SK-N-SH (cell line): ENCODE measurements around the gene PIGB. TPM values are rescaled to one million over a fixed set of nuclear protein-coding genes. Genes with fewer than 3 reads are reported as not detected.

Source experiments
- CTCF ChIA-PET: fragments of 300-600, 350-600 bp; formaldehyde crosslinking; extraction: SDS; loops from one replicate; lab custom pipeline; 2021; lab: Yijun Ruan, JAX
- POLR2A ChIA-PET: fragments of 350-600 bp; sonication (Branson Sonifier 250); formaldehyde crosslinking; extraction: SDS; loops from one replicate; lab custom pipeline; 2020; ENCODE audit warnings: antibody characterized with exemption, inconsistent platforms; lab: Yijun Ruan, JAX
- DNase-seq: peaks from one replicate; pipeline ENCODE4 v3.0.0; 2012
- H2AFZ ChIP-seq: fragments of 200-600 bp; sonication (generic); 2 replicates; pipeline ENCODE4 v1.8.1; 2016; ENCODE audit warnings: antibody characterized with exemption, mild to moderate bottlenecking, low read depth
- H3F3A ChIP-seq: fragments of 200-600 bp; sonication (generic); replicated peaks from 2 replicates; pipeline ENCODE3; 2016; ENCODE audit warnings: antibody characterized with exemption, mild to moderate bottlenecking; ENCODE audit not compliant: insufficient read depth
- H3K27ac ChIP-seq, 2 experiments: fragments of 200-500 bp in 1 of 2; fragments of 200-600 bp in 1 of 2; sonication (Bioruptor generic) in 1 of 2; sonication (generic), shearing (Covaris generic) in 1 of 2; 2 replicates each; pipeline versions ENCODE4 v1.5.1 to v1.6.1; 2014 to 2016; ENCODE audit warnings: low read depth in 2 of 2, inconsistent platforms in 1 of 2, low read length in 1 of 2, mild to moderate bottlenecking in 1 of 2, mixed read lengths in 1 of 2
- H3K27me3 ChIP-seq: fragments of 200-600 bp; sonication (generic), shearing (Covaris generic); 2 replicates; pipeline ENCODE4 v1.6.1; 2016; ENCODE audit warnings: mixed run types; ENCODE audit not compliant: insufficient read depth
- H3K36me3 ChIP-seq, 2 experiments: fragments of 200-500 bp in 1 of 2; fragments of 200-600 bp in 1 of 2; sonication (Bioruptor generic) in 1 of 2; sonication (generic) in 1 of 2; replicated peaks in 1 of 2; 2 replicates each; pipeline versions ENCODE3 to v1.5.1; 2014 to 2016; ENCODE audit warnings: low read length in 1 of 2, mild to moderate bottlenecking in 1 of 2; ENCODE audit not compliant: insufficient read depth in 2 of 2, control insufficient read depth in 1 of 2
- H3K4me1 ChIP-seq, 2 experiments: fragments of 200-500 bp in 1 of 2; fragments of 200-600 bp in 1 of 2; sonication (Bioruptor generic) in 1 of 2; sonication (generic), shearing (Covaris generic) in 1 of 2; 2 replicates each; pipeline versions ENCODE4 v1.5.1 to v1.6.1; 2014 to 2016; ENCODE audit warnings: low read depth in 1 of 2, low read length in 1 of 2, mixed run types in 1 of 2; ENCODE audit not compliant: insufficient read depth in 2 of 2, control insufficient read depth in 1 of 2
- H3K4me2 ChIP-seq: fragments of 200-600 bp; sonication (generic), shearing (Covaris generic); 2 replicates; pipeline ENCODE4 v1.6.1; 2017; ENCODE audit warnings: mixed run types
- H3K4me3 ChIP-seq, 2 experiments: fragments of 200-500 bp in 1 of 2; fragments of 200-600 bp in 1 of 2; sonication (Bioruptor generic) in 1 of 2; sonication (generic), shearing (Covaris generic) in 1 of 2; 2 replicates each; pipeline versions ENCODE4 v1.5.1 to v1.8.1; 2014 to 2016; ENCODE audit warnings: low read depth in 2 of 2, inconsistent platforms in 1 of 2, low read length in 1 of 2, mild to moderate bottlenecking in 1 of 2, mixed read lengths in 1 of 2, moderate library complexity in 1 of 2
- H3K79me2 ChIP-seq: fragments of 200-600 bp; sonication (generic); 2 replicates; pipeline ENCODE4 v1.8.1; 2017; ENCODE audit warnings: mild to moderate bottlenecking; ENCODE audit not compliant: insufficient read depth
- H3K9ac ChIP-seq: fragments of 200-600 bp; sonication (generic); 2 replicates; pipeline ENCODE4 v1.6.1; 2017; ENCODE audit warnings: mixed run types
- H3K9me2 ChIP-seq: fragments of 200-600 bp; sonication (generic); 2 replicates; pipeline ENCODE4 v1.6.1; 2017; ENCODE audit warnings: mixed run types
- H3K9me3 ChIP-seq: fragments of 200-600 bp; sonication (generic); 2 replicates; pipeline ENCODE4 v1.6.1; 2017; ENCODE audit warnings: mixed run types, mild to moderate bottlenecking, moderate library complexity
- H4K20me1 ChIP-seq: fragments of 200-600 bp; sonication (generic); 2 replicates; pipeline ENCODE4 v1.6.1; 2017; ENCODE audit warnings: mild to moderate bottlenecking, mixed run types; ENCODE audit not compliant: insufficient read depth
- CHD2 ChIP-seq: fragments of 150-350 bp; IDR thresholded peaks from 2 replicates; pipeline ENCODE4 v1.6.1; 2018; ENCODE audit warnings: low read length; ENCODE audit not compliant: partially characterized antibody
- CTCF ChIP-seq: fragments of 200-600 bp; sonication (generic); IDR thresholded peaks from 2 replicates; pipeline ENCODE4 v1.6.1; 2017; ENCODE audit warnings: antibody characterized with exemption, mild to moderate bottlenecking, moderate library complexity
- EZH2phosphoT487 ChIP-seq: fragments of 200-600 bp; sonication (generic); IDR thresholded peaks from 2 replicates; pipeline ENCODE4 v1.6.1; 2017; ENCODE audit warnings: low read depth, mixed run types, mild to moderate bottlenecking, antibody characterized with exemption, moderate library complexity, borderline replicate concordance
- FOXJ3 ChIP-seq: sonication (generic); formaldehyde crosslinking; IDR thresholded peaks from 2 replicates; pipeline ENCODE4 v1.5.1; 2020; ENCODE audit warnings: mild to moderate bottlenecking, missing genetic modification reagents
- MEF2A ChIP-seq: IDR thresholded peaks from 2 replicates; pipeline ENCODE4 v1.4.0; 2012; ENCODE audit warnings: low read depth, borderline replicate concordance
- NFIC ChIP-seq: IDR thresholded peaks from 2 replicates; pipeline ENCODE4 v1.4.0; 2012; ENCODE audit warnings: borderline replicate concordance
- NRF1 ChIP-seq: IDR thresholded peaks from 2 replicates; pipeline ENCODE4 v1.6.1; 2012; ENCODE audit warnings: low read depth, mild to moderate bottlenecking, low read length
- POLR2AphosphoS5 ChIP-seq: IDR thresholded peaks from 2 replicates; pipeline ENCODE4 v1.6.1; 2012; ENCODE audit warnings: low read depth, low read length
- RCOR1 ChIP-seq: fragments of 150-350 bp; IDR thresholded peaks from 2 replicates; pipeline ENCODE4 v1.6.1; 2017; ENCODE audit warnings: antibody characterized with exemption, low read length
- RFX5 ChIP-seq: IDR thresholded peaks from 2 replicates; pipeline ENCODE4 v1.6.1; 2012; ENCODE audit warnings: mild to moderate bottlenecking, improper control_type of control experiment, low read length
- RXRA ChIP-seq: IDR thresholded peaks from 2 replicates; pipeline ENCODE4 v1.4.0; 2012; ENCODE audit warnings: low read depth, mild to moderate bottlenecking, borderline replicate concordance
- SIN3A ChIP-seq: IDR thresholded peaks from 2 replicates; pipeline ENCODE4 v1.6.1; 2012; ENCODE audit warnings: low read depth, mild to moderate bottlenecking, low read length, moderate library complexity, borderline replicate concordance
- TEAD4 ChIP-seq: IDR thresholded peaks from 2 replicates; pipeline ENCODE4 v1.4.0; 2012; ENCODE audit warnings: mild to moderate bottlenecking, borderline replicate concordance; ENCODE audit not compliant: insufficient read depth
- ZBTB33 ChIP-seq: IDR thresholded peaks from 2 replicates; pipeline ENCODE4 v1.4.0; 2012; ENCODE audit warnings: low read depth, borderline replicate concordance
- WGBS: methylation state at CpG from one replicate; pipeline ENCODE4 v1.1.6; 2017; ENCODE audit warnings: low lambda C conversion rate; 5-methylcytosine and 5-hydroxymethylcytosine counted together
- polyA plus RNA-seq, 3 experiments: library from polyadenylated mRNA; depleted of rRNA; stranded (reverse); fragments of >200 nt; gene quantifications; 2 replicates each; pipeline ENCODE4 v1.2.3, GENCODE V29; 2012

Gene PIGB
- polyA plus RNA-seq, 1 of the 3 experiments (the other 2 are of a cell fraction): 6.6 TPM

DNA sequence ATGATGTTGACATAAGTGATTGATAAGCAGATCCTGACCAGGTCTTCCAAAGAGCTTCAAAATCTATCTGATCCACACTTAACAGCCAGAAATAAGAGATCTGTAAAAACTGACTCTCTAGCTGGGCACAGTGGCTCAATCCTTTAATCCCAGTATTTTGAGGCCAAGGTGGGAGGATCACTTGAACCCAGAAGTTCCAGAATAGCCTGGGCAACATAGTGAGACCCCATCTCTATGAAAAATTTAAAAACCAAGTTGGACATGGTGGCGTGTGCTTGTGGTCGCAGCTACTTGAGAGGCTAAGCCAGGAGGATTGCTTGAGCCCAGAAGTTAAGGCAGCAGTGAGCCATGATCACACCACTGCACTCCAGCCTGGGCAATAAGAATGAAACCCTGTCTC lies 43.6 kb downstream of the PIGB start (continued):
- TF ChIP-seq MEF2A (no peak), RFX5 (no peak), EZH2phosphoT487 (no peak), FOXJ3 (CRISPR knock-in tag) (no peak), CHD2 (no peak), SIN3A (no peak), TEAD4 (no peak), RXRA (no peak), RCOR1 (no peak), POLR2AphosphoS5 (no peak)

DNA sequence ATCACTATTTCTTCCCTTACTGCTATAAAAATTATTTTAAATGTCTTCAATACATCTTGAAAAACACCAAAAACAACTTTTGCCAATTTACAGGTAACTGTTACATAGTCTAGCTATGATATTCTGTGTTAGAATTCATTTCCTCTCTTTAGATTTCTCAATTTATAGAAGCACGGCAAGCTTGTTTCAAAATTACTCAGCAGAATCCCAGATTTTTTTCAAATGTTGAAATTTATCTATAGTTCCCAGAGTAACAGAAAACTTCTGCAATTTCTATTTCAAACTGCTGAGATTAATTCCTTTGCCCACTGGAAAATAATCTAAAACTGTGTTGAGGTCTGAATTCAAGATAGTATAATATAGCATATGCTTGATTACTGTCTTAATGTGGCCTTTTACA lies 48.0 kb downstream of the PIGB start:
- H2AFZ ChIP-seq: no peak overlapping the region
- no peak for TF ChIP-seq ZBTB33
- TF ChIP-seq NRF1: no peak
- no peak for TF ChIP-seq POLR2AphosphoS5
- no peak for TF ChIP-seq EZH2phosphoT487
- TF ChIP-seq NFIC: no peak
- no peak for TF ChIP-seq CTCF
- WGBS: 98% methylated on average over 1 of the region's 1 CpG
- H3K9me2 ChIP-seq: no peaks in the 10 kb centered on the region
- ChIA-PET CTCF (interaction anchor here (1.7 kb wide), 1 partner anchor 7 kb away, joined by 6 read pairs; no protein-coding TSS in a partner anchor), POLR2A (no interaction called here)
- H3K27ac ChIP-seq: no peak overlapping the region
- no peak overlapping the region for H3K4me2 ChIP-seq
- H3F3A ChIP-seq: no peaks in the 10 kb centered on the region
- H3K27me3 ChIP-seq: no peaks in the 10 kb centered on the region
- H3K79me2 ChIP-seq: no peaks in the 10 kb centered on the region
- no peak for DNase-seq
- H3K4me3 ChIP-seq: no peak overlapping the region
- no peaks in the 10 kb centered on the region for H3K9me3 ChIP-seq
- peaks cover 9 to 17% of the 10 kb centered on the region in 2 experiments for H3K36me3 ChIP-seq
- no peaks in the 10 kb centered on the region for H4K20me1 ChIP-seq
- no peak overlapping the region for H3K9ac ChIP-seq
- H3K4me1 ChIP-seq: no peaks in the 10 kb centered on the region
